Amniotic epithelial cell (primary cell): Measurements from ENCODE around the gene NLK.
A peak's percentile ranks its signal among the peaks of the same experiment; 100 is the strongest.
"Not testable (repeated sequence)": the region's sequence is repeated elsewhere in the genome, so short reads cannot be mapped to it uniquely, and the experiment has no call there.

Source experiments
- DNase-seq: peaks from one replicate; pipeline ENCODE4 v3.0.0-alpha.2; 2010; ENCODE audit warnings: low read depth

The NLK gene

DNA sequence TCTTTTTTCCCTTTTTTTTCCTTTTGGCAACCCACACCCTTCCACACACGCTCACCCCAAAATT, at the start of gene NLK:
TSS of gene NLK (plus strand) at position 21 of the 64 bp plus-strand sequence. CDS start 197 bp downstream, outside the sequence.
- DNase-seq: no peak

DNA sequence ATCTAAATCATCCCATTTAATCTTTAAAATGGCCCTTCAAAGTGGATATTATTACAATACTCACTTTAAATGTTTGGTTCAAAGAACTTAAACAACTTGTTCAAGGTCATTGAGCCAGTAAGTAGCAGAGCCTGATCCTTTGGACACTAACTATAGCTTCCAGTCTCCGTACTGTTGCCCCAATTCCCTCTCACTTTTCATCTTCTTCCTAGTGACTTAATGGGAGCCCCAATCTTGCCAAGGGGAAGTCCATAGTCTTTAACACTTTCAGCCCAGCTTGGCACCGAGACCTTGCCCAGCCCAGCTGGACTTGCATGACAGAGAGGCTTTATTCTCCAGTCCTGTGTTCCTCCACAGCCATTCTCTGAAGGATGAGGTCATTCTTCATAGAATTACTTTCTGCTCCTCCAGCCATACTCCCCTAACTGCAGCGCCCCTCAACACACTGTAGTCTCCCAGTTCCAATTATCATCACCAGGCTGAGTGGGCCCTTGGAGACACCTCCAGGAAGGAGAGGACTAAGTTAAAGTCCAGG, 49.2 kb upstream of the NLK start:
- no peak for DNase-seq

DNA sequence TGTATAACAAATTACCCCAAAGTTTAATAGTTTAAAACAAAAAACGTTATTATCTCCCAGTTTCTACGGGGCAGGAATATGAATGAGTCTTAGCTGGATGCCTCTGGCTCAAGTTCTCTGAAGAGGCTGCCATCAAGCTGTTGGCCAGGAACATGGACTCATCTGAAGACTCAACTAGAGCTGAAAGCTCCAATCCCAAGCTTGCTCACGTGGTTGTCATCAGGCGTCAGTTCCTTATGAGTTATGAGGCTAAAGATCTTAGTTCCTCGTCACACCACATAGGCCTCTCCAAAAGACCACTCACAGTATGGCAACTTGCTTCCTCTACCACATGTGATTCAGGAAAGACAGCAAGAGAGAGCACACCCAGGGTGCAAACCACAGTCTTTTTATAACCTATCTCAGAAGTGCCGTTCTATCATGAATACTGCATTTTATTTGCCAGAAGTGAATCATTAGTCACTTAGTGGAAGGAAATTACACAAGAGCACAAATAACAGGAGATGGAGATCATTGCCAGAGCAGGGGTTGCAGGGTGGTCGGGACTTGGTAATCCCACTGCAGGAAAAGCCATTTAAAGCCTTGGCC, 48.7 kb upstream of the NLK start:
- DNase-seq: no peak

DNA sequence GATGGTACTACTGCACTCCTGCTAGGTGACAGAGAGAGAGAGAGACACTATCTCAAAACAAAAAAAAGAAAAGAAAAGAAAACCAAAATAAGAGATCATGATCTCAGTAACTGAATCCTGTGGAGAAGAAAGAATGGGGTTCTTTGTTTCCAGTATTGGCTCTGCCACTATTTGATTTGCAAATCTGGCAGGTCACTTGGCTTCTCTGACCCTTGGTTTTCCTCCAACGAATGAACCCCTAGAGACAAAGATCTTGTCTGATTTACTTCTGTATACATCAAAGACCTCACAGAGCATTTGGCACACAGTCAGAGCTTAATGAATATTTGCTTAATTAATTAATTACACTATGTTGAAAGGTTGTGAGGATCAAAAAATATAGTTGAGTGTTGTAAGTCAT, 47.9 kb upstream of the NLK start:
- DNase-seq: no peak

DNA sequence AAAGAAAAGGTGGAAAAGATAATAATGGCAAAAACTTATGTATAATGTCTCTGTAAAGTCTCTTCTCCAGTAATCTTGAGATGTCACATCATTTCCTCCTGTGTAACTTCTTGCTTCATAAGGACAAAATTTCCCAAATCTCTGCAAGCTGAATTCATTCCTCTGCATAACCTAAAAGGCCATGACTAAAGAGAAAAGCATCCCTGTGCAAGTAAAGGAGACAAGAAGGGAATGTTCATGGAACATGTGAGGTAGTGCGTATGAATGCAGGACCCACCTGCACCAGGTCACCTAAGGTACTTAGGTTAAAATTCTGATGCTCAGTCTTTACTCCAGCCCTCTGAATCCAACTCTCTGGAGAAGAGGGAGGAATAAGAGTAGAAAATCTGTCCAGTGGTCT, 46.9 kb upstream of the NLK start:
- no peak for DNase-seq

DNA sequence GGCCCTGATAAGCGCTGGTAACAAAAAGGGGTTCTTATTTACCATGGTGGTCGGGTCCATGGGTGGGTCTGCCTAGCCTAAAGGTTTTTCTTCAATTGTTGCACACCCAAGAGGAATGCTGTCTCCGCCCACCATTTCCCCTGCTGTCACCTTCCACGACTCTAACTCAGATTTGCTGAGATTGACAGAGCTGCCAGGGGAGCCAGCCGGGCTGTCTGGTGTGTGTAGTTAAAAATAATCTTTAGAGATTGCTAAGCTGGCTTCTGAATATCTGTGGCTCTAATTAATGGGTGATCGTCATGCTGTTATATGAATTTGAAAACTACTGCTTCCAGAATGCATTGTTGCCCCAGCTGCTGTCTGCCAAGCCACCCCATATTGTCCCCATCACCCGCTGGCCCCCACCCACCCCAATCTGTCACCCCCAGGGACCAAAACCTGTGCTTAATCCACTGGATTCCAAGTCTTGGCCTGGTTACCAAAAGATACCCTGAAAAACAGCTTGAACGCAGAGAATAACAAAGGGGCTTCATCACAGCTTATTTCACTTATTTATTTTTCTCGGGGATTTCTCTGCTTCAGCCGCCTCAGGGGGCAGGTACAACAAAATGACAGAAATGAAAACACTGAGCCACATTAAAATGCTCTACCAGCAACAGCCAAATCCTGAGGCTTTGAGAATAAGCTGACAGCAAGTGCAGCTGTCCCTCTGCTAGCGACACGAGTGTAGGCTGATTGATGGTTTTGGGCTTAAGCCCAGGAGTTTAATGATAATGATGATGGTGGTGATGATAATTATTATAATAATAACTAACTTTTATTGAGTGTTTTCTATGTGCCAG, 46.1 kb upstream of the NLK start:
- no peak for DNase-seq

DNA sequence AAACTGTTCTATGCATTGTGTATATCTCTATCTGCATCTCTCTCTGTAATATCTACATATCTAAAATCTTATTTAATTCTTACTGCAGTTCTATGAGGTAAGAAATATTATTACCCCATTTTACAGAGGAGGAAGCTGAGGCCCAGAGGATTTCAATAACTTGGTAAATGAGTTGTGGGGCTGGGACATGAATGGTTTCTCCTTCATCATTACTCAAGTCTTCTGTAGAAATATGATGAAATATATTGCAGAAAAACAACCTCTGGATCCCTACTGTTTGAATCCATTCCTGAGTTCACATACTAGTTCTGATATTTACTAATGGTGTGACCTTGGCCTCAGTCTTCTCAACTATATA, 45.5 kb upstream of the NLK start:
- DNase-seq: no peak

DNA sequence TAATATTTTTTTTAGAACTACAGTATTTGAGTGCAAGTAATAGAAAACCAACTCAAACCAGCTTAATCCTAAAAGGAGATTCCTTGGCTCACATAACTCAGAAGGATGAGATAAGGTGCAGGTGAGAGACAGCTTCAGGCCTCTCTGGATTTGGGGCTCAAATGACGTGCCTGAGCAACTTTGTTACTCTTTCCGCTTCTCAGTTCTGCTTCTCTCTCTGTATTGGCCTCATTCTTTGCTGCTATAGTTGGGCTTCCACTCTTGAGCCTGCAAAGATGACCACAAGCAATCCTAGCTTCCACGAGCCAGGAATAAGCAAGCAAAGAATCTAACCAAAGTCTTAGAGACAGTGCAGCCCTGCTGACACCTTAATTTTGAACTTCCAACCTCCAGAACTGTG, 45.0 kb upstream of the NLK start:
- DNase-seq: no peak

DNA sequence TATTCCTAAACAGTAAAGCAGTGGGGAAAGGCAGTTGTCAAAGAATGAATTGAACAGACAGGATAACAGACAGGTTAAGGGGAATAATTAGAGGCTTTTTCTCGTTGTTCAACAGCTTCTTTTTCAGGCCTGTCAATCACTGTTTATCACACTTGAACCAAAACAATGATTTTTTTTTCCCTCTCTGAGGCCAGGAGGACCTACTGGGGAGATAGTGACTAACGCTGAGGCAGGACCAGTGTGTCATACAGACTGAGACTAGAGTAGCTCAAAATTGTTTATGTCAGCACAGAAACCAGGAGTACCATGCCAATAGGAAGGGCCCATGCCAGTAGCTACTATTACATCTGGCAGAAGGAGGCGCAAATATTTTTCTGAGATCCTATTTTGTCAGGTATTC, 41.3 kb upstream of the NLK start:
- DNase-seq: no peak

DNA sequence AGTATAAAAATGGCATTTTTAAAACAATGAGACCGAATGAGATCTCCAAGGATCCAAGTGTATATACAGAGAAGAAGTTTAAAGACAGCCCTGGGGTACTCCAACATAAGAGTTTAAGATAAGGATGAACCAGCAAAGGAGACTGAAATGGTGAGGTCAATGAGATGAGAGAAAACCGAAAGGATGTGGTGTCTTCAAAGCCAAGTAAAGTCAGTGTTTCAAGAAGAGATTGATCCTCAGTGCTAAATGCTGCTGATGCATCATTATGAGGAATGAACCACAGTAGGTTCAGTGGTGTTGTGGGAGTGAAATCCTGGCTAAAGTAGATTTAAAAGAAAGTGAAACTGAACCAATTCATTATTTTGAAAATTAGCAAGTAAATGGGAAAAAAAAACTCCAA, 38.1 kb upstream of the NLK start:
- no peak for DNase-seq

DNA sequence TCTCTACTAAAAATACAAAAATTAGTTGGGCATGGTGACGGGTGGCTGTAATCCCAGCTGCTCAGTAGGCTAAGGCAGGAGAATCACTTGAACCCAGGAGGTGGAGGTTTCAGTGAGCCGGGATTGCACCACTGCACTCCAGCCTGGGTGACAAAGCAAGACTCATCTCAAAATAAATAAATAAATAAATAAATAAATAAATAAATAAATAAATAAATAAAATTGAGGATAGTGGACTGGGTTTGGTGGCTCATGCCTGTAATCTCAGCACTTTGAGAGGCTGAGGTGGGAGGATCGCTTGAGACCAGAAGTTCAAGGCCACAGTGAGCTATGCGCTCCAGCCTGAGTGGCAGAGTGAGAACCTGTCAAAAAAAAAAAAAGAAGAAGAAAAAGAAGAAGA, 34.6 kb upstream of the NLK start:
- DNase-seq: not testable (repeated sequence)

DNA sequence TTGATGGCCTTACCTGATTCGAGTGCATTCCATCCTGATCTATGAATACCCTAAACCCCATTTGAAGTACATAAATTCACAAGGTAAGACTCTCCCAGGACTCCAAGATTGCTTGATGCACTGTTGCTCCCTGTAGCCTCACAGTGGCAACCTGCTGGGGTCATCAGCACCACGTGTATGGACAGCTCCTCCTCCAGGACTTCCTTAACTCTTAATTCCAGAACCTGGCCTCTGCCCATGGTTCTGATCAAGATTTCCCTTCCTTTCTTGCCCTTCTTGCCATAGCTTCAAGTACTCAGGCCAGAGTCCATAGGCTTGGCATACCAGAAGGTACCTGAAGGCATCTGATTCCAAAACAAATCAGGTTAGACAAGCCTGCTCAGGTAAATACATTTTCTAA, 34.0 kb upstream of the NLK start:
- DNase-seq: peak; percentile 78

DNA sequence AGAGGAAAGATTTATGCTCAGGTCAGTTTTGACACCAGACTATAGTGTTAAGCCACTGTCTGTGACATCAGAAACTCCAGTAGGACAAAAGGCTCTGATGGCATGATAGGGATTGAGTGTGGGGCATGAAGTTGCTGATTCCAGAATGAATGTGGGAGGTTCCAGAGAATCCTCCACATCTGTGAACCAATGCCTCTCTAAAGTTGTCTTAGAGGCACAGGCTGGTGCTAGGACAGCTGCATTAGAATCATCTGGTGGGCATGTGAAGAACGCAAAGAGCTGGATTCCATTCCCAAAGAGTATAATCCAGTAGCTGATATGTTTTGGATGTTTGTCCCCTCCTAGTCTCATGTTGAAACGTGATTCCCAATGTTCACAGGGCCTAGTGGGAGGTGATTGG, 32.1 kb upstream of the NLK start:
- no peak for DNase-seq

DNA sequence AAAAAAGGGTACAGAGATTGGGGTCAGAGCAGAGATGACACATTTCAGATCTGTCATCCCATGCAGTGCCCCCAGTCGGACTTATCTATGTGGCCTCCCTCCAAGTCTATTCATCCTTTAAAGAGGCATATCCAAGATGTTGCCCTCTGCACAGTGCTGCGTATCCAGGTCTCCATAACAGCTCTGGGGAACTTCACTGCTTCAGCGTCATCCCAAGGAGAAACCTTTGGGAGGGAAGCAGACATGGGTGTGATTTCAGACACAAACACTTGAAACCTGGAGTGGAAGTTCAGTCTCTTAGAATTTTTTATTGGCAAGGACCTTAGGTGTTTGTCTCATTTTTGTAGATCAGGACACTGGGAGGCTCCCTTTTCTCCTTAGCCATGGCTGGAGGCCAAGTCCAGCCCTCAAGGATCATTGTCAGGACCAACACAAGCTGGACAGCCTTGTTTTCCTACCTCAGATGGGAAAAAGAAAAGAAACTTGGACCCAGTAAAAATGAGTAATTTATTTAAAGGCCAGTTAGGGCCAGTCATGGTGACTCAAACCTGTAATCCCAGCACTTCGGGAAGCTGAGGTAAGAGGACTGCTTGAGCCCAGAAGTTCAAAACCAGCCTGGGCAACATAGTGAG, 23.9 kb upstream of the NLK start:
- DNase-seq: peak; percentile 17

DNA sequence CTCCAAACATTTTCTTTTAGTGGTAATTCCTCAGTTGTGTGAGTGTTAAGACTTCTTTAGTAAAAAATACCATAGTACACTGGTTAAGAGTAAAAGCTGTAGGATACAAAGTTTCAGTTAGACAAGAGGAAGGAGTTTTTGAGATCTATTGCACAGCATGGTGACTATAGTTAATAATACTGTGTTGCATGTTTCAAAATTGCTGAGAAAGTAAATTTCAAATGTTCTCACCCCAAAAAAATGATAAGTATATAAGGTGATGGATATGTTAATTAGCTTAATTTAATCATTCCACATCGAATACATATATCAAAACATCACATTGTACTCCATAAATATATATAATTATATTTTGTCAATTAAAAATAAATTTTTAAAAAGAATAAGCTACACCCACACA, 22.0 kb upstream of the NLK start:
- DNase-seq: no peak

DNA sequence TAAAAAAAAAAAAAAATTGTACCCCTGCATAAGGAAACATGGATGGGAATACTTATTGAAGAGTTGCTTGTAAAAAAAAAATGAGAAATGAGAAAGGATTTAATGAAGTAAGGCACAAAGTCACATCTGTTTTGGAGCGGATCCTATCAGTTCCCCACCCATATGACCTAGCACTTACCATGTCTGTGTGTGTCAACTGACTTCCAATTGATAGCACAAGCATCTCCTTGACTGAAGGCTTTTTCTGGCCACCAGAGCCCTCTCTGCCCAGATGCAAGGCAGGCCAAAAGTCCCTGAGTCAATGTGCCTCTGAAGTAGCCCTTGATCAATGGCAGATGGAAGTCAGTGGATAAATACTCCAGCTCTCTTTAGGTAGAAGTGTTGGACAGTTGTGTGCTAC, 13.4 kb upstream of the NLK start:
- no peak for DNase-seq

DNA sequence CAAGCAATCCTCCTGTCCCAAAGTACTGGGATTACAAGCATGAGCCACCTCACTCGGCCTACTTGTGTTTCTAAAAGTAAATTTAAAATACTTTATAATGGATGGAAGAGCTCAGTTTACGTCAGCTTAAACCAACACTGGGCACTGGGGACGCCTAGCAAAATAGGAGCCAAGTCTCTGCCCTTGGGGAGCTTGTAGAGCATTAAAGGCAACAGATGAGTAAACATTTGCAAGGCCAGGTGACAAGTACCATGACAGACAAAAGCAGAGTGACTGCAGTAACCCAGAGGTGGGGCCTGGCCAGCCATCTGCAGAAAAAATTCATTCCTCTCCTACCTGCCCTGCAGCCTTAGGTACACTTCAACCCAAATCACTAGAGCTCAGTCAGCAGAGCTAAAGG, 12.1 kb upstream of the NLK start:
- DNase-seq: no peak

DNA sequence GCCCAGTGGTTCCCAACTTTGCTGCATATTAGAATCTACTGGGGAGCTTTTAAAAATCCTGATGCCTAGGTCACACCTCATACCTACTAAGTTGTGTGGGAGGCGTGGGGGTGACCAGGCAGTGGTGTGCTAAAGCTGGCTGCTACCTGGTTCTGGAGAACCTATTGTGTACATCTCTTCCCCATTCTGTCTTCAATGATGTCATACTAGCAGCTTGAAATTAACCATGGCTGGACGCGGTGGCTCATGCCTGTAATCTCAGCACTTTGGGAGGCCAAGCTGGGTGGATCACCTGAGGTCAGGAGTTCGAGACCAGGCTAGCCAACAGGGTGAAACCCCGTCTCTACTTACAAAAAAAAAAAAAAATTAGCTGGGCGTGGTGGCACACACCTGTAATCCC, 11.3 kb upstream of the NLK start:
- no peak for DNase-seq

DNA sequence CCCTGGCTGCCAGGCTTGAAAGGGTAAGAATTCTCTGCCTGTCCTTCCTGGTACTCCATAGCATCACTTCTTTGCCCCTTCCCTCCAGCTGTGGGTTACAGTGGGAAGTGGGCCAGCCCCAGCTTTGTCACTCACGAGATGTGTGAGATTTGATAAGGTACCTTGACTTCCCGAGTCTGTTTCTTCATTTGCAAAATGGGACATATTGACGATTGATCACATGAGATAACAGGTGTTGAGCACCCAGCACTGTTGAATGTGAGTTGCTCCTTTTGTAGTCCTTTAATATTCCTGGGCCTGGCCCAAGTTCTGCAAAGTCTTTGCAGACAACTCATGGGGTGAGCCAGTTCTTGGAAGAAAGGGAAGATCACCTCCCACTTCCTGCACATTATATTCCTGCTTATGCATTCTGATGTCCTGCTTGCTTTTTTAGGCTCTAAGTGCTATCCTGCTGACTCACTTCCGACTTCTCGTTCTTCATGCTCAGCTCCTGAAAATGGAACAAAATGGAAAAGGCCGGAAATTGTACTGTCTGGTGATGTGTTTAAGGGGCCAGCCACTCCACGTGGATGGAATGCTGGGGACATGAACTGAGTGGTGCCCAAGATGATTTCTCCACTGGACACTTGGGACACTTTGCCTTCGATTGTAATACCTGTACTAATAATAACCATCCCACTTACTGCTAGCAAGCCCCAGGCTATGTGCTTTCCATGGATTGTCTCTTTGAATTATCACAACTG, 8.3 kb upstream of the NLK start:
- peak; percentile 61 for DNase-seq

DNA sequence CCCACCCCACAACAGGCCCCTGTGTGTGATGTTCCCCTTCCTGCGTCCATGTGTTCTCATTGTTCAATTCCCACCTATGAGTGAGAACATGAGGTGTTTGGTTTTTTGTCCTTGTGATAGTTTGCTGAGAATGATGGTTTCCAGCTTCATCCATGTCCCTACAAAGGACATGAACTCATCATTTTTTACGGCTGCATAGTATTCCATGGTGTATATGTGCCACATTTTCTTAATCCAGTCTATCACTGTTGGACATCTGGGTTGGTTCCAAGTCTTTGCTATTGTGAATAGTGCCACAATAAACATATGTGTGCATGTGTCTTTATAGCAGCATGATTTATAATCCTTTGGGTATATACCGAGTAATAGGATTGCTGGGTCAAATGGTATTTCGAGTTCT, 7.0 kb upstream of the NLK start:
- not testable (repeated sequence) for DNase-seq

DNA sequence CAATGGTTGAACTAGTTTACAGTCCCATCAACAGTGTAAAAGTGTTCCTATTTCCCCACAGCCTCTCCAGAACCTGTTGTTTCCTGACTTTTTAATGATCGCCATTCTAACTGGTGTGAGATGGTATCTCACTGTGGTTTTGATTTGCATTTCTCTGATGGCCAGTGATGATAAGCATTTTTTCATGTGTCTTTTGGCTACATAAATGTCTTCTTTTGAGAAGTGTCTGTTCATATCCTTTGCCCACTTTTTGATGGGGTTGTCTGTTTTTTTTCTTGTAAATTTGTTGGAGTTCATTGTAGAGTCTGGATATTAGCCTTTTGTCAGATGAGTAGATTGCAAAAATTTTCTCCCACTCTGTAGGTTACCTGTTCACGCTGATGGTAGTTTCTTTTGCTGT, 6.6 kb upstream of the NLK start:
- DNase-seq: not testable (repeated sequence)

DNA sequence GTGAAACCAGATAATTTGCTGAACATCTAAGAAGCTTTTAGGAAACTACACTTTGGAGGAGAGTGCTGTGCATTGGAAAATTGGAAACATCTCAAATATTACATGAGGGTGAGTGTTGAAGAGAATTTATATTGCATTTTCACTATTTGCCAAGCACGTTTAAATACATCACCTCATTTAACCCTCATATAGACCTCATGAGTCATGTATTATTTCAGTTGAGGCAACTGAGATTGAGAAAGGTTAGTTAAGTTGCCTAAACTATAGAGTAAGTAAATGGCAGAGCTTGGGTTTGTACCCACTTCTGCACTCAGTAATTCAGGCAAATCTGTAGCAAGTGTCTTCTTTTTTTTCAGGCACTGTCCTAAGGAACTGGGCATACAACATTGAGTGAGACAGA, 3.7 kb upstream of the NLK start:
- DNase-seq: no peak

DNA sequence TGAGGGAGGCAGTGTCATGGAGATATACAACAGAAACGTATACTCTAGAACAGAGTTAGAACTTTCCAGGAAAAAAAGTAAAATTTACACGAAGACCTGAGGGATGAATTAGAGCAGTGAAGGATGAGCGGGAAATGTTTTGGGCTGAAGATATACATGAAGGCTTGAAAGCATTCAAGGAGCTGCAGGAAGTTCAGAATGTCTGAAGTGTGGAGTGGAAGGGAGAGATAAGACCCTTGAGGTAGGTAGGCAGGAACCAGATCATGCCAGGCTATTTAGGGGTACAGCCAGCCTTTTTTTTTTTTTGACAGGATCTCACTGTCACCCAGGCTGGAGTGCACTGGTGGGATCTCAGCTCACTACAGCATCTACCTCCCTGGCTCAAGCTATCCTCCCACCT, 3.2 kb upstream of the NLK start:
- DNase-seq: no peak
